ENCODE data around the gene RABL2A.
"Not testable (repeated sequence)": the region's sequence is repeated elsewhere in the genome, so short reads cannot be mapped to it uniquely, and the experiment has no call there.

DNA sequence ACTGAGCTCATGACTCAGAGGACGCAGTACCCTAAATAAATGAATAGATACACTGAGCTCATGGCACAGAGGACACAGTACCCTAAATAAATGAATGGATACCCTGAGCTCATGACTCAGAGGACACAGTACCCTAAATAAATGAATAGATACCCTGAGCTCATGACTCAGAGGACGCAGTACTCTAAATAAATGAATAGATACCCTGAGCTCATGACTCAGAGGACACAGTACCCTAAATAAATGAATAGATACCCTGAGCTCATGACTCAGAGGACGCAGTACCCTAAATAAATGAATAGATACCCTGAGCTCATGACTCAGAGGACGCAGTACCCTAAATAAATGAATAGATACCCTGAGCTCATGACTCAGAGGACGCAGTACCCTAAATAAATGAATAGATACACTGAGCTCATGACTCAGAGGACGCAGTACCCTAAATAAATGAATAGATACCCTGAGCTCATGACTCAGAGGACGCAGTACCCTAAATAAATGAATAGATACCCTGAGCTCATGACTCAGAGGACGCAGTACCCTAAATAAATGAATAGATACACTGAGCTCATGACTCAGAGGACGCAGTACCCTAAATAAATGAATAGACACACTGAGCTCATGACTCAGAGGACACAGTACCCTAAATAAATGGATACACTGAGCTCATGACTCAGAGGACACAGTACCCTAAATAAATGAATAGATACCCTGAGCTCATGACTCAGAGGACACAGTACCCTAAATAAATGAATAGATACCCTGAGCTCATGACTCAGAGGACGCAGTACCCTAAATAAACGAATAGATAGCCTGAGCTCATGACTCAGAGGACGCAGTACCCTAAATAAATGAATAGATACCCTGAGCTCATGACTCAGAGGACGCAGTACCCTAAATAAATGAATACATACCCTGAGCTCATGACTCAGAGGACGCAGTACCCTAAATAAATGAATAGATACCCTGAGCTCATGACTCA lies 24.1 kb downstream of the RABL2A start:
- TF ChIP-seq CTCF (IDR thresholded peaks at IDR 0.05); POLR2AphosphoS5 (IDR thresholded peaks at IDR 0.05; ENCODE audit: insufficient read depth in 1 of 2, low read depth in 1 of 2); POLR2A (IDR thresholded peaks at IDR 0.05): not testable (repeated sequence)

Measured in vagina (tissue), 2 donors.